Stimulated activated naive CD8-positive, alpha-beta T cell treated with anti-CD3 and anti-CD28 coated beads, Interleukin-15, Interleukin-2, amounts not matched to agents 100 U/mL and 50 U/mL, for 24 hours (primary cell): ENCODE data around the gene TSPAN6.

Experiments
- ATAC-seq: fragments of 150-1000 bp; cut with Tn5 transposase; one replicate; pipeline ENCODE4 v1.10.0; 2021
- DNase-seq: peaks from one replicate; pipeline ENCODE4 v3.0.0; 2021

The TSPAN6 gene

DNA sequence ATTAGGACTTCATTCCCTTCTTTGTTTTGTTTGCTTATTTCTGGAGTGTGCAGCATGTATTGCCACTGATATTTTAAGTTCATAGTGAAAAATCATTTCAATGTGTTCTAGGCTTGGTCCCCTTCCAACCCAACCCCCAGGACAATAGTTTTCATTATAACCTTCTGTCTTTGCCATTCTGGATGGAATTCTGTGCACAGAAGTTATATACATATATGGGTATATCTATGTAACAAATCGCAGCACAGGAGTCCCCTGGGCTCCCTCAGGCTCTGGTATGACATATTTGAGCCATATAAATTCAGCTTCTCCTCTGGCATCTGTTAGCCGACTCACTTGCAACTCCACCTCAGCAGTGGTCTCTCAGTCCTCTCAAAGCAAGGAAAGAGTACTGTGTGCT, 52.0 kb downstream of the TSPAN6 start, which contains the start of gene TNMD:
Gene TNMD, plus strand, starts transcription at position 326 of the 400 bp plus-strand sequence. CDS start 83 bp downstream, outside the sequence.
- DNase-seq = no peak
- ATAC-seq = no peak
